Lower leg skin (tissue), 4 donors: ENCODE measurements around the gene PRM1. TPM values are rescaled to one million over a fixed set of nuclear protein-coding genes. Genes with fewer than 3 reads are reported as not detected.

Source experiments
- DNase-seq, 2 donors: peaks; one replicate each; pipeline ENCODE4 v3.0.0-alpha.2; 2019; ENCODE audit warnings: low spot score in 2 of 2
- H3K4me3 ChIP-seq: fragments of 200-600 bp; sonication (generic); 2 replicates; pipeline ENCODE4 v1.5.1; 2017; ENCODE audit warnings: mild to moderate bottlenecking, low read depth; ENCODE audit not compliant: poor library complexity, severe bottlenecking
- POLR2A ChIP-seq, 2 donors: fragments of 450-650 bp; IDR thresholded peaks; one replicate each; pipeline ENCODE4 v1.6.1; 2016 to 2017; ENCODE audit warnings: antibody characterized with exemption in 2 of 2, mild to moderate bottlenecking in 1 of 2, moderate library complexity in 1 of 2
- WGBS, 2 donors: methylation state at CpG; one replicate each; pipeline ENCODE4 v1.1.5; 2018; 5-methylcytosine and 5-hydroxymethylcytosine counted together
- intact Hi-C: fragments of 100-400 bp; cut with DNase I; formaldehyde crosslinking; loops from one replicate; pipeline ENCODE4 v1.15.0; 2023; ENCODE audit warnings: low total_unique reads
- total RNA-seq, 4 donors: library from RNA; depleted of rRNA; stranded (reverse); fragments of >200 nt; gene quantifications; one replicate each; pipeline ENCODE4 v1.1.0, GENCODE V29; 2016
- TF ChIP-seq, protein P1 (sequence below), 3 donors: fragments of 450-650 bp; IDR thresholded peaks; one replicate each; pipeline ENCODE4 v1.5.1; 2016; ENCODE audit warnings: antibody characterized with exemption in 3 of 3, mild to moderate bottlenecking in 3 of 3, moderate library complexity in 2 of 3

Gene PRM1
- total RNA-seq, 4 donors from 2014 or later: not detected

DNA sequence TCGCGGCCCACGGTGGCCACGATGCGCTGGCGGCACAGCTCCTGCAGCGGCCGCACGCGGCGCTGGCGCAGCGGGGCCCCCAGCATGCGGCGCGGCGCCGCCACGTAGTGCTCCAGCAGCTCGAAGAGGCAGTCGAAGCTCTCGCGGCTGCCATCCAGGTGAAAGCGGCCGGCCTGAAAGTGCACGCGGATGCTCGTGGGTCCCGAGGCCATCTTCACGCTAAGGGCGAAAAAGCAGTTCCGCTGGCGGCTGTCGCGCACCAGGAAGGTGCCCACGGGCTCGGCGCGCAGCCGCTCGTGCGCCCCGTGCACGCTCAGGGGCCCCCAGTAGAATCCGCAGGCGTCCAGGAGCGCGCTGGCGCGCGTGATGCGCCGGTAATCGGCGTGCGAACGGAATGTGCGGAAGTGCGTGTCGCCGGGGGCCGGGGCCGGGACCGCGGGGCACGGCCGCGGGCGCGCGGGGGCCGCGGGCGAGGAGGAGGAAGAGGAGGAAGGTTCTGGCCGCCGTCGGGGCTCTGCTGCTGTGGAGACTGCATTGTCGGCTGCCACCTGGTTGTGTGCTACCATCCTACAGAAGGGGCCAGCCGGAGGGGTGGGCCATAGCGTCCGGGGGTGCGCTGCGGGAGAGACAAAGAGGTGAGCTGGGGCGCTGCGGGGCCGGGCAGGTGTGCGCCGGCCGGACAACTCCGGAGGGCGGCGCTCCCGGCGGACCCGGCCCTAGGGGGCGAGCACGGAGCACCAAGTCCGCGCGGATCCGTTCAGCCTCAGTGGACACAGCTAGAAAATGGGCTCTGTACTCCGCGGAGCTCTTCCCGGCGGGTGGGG lies 26.0 kb downstream of the PRM1 start:
- DNase-seq: peak in 1 of 2 donors; percentile 90
- peak overlapping the region; percentile 57 for H3K4me3 ChIP-seq
- 1 to 2% methylated on average over 59 to 73 of the region's 105 CpGs for WGBS, 2 donors
- TF ChIP-seq, protein P1, sequence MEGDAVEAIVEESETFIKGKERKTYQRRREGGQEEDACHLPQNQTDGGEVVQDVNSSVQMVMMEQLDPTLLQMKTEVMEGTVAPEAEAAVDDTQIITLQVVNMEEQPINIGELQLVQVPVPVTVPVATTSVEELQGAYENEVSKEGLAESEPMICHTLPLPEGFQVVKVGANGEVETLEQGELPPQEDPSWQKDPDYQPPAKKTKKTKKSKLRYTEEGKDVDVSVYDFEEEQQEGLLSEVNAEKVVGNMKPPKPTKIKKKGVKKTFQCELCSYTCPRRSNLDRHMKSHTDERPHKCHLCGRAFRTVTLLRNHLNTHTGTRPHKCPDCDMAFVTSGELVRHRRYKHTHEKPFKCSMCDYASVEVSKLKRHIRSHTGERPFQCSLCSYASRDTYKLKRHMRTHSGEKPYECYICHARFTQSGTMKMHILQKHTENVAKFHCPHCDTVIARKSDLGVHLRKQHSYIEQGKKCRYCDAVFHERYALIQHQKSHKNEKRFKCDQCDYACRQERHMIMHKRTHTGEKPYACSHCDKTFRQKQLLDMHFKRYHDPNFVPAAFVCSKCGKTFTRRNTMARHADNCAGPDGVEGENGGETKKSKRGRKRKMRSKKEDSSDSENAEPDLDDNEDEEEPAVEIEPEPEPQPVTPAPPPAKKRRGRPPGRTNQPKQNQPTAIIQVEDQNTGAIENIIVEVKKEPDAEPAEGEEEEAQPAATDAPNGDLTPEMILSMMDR (IDR thresholded peaks at IDR 0.05): no peak
- TF ChIP-seq POLR2A (IDR thresholded peaks at IDR 0.05): no peak
- intact Hi-C loops: loop anchor here (5.0 to 10.0 kb wide), 3 partner anchors 150 to 1228 kb away; no protein-coding TSS in a partner anchor

DNA sequence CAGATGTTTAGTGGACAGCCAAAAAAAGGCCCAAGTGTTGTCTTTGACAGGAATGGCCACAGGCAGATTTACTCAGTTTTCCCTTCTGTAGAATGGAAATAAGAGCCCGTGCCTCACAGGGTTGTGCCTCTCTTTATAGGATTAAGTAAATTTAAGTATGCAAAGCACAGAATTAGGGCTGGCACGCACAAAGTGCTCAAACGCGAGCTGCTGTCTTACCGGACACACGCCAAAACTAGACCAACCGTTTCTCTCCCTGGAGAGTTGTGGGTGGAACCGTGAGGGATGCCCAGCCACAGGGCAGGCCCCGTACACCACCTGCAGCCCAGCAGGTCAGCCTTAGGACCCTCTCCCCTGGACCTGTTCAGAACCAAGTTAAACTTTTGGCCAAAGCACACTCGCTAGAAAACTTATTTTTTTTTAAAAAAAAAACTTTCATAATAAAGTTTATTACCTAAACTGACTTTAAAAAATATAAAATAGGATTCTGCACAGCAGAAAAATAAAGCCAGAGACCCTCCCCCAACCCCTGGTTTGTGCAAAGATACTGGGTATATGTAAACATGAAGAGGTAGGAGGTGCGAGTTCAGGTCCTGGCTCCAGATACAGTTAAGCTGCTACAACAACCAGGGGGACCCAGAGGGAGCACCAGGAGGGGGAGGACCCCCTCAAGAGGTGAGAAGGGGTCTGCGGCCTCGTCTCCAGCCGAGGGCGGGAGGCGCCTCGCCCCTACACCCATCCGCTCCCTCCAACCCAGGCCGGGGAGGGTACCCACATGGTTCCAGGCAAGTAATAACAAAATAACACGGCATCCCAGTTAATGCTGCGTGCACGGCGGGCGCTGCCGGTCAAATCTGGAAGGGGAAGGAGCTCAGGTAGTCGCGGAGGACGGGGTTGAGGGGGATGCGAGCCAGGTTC lies 26.9 kb downstream of the PRM1 start:
- intact Hi-C loops: loop anchor here (5.0 to 10.0 kb wide), 2 partner anchors 149 to 1227 kb away; no protein-coding TSS in a partner anchor
- WGBS, 2 donors: 48 to 52% methylated on average over 26 to 29 of the region's 29 CpGs
- peak overlapping the region; percentile 57 for H3K4me3 ChIP-seq
- no peak for DNase-seq
- no peak for TF ChIP-seq POLR2A (IDR thresholded peaks at IDR 0.05)
- TF ChIP-seq, protein P1 (IDR thresholded peaks at IDR 0.05): no peak

DNA sequence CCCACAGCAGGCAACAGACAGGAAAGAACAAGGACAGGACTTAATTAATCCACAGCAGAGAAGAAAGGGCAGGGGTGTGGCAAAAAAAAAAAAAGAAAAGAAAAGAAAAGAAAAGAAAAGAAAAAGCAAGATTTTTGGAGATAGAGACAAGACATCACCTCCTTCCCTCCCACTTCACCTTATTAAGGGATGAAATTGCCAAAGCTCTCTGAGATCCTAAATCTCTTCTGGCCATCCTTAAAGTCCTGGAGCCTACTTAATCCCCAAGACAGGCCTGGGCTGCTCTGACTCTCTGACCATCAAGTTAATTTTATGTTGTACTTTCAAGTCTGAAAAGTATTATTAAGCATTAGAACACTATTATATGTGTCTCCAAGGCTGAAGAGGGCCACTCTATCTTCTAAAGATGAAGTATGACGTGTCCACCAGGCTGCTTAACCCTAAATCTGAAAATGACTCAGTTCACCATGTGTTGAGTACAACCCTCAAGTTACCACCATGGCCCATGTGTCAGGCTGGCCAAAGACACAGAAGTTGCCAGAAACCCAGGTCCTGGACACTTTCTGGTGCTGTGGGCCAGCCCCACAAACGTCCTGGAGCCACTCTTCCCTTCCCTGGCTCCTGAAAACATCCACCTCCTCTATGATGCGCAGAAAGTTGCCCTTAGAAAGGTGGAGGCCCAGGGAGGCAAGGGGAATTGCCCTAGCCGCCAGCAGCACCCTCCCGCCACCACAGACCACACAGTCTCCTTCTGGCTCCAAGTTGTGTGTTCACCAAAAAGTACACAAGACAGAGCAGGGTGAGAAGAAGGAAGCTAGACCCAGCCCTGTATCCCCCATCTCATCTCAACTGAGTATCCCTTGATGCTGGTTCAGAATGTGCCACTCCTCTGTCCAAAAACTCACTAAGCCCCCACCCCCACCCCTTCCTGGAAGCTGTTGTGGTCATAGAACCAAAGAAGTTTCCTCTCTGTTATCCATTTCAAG lies 27.8 kb downstream of the PRM1 start:
- WGBS, 2 donors: 74 to 78% methylated on average over 5 of the region's 5 CpGs
- H3K4me3 ChIP-seq: no peak overlapping the region
- intact Hi-C loops: loop anchor here (5.0 to 10.0 kb wide), 2 partner anchors 149 to 1226 kb away; no protein-coding TSS in a partner anchor
- DNase-seq: no peak
- TF ChIP-seq, protein P1 (IDR thresholded peaks at IDR 0.05): no peak
- TF ChIP-seq POLR2A (IDR thresholded peaks at IDR 0.05): no peak

DNA sequence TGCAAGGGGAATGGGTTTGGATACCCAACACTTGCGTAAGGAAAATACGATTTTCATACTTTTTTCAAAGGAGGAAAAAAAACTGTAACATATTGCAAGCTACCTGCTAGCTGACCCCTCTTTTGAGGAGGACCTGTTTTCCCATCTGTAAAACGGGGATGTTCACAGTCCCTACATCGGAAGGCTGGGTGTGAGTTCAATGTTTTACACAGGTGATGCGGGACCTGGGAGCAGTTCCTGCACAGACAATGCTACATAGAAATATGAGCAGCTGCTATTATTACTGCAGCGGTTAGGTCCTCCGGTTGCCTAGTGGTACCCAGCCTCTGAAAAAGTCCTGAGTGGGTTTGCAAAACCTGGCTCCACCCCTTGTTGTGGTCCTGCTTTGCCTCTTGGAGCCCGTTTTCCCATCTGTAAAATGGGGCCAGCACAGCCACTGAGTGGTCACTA lies 28.6 kb downstream of the PRM1 start:
- DNase-seq: no peak
- 91% methylated on average over 8 of the region's 8 CpGs for WGBS, 2 donors
- no peak overlapping the region for H3K4me3 ChIP-seq
- no peak for TF ChIP-seq POLR2A (IDR thresholded peaks at IDR 0.05)
- TF ChIP-seq, protein P1 (IDR thresholded peaks at IDR 0.05): no peak
- intact Hi-C loops: loop anchor here (5.0 to 10.0 kb wide), 2 partner anchors 148 to 1225 kb away; no protein-coding TSS in a partner anchor
